ELF-1 (cell line): Measurements from ENCODE around the gene SRSF4.

Experiments
- DNase-seq: peaks from one replicate; pipeline ENCODE4 v3.0.0-alpha.2; 2016; ENCODE audit warnings: low read depth, low spot score

The SRSF4 gene

DNA sequence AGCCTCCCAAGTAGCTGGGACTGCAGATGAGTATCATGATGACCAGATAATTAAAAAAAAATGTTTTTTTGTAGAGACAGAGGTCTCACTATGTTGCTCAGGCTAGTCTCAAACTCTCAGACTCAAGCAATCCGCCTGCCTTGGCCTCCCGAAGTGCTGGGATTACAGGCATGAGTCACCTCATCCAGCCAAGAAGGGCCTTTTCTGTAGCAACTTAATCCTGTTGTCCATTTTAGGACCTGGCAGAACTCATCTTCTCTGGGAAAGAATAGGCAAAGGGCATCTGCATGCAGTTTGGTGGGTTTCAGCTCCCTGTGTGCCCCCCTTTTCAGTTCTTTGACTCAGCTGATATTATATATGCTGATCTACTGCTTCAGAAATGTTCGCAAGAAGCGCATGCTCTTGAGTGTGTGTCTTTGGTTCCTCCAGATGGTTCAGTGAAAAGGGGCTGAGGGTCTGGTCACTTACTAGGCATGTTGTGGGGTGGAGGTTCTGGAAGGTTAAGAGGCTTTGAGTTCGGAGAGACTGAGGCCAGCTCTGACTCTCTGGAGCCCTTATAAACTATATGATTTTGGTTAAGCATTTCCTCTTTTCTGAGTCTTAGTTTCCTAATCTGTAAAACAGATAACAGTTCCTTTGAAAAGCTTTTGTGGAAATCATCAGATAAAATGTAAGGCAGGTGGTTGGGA is 19.4 kb upstream of the SRSF4 start:
- DNase-seq = no peak

- no peak for DNase-seq
Observed at GRCh38 chr1:29197993-29198392, 16.3 kb upstream of the SRSF4 start.

- peak; percentile 87 for DNase-seq
Observed at GRCh38 chr1:29197590-29197924, 15.9 kb upstream of the SRSF4 start.

GRCh38 chr1:29196863-29197589 is 15.3 kb upstream of the SRSF4 start:
- DNase-seq = peak; percentile 50

DNA sequence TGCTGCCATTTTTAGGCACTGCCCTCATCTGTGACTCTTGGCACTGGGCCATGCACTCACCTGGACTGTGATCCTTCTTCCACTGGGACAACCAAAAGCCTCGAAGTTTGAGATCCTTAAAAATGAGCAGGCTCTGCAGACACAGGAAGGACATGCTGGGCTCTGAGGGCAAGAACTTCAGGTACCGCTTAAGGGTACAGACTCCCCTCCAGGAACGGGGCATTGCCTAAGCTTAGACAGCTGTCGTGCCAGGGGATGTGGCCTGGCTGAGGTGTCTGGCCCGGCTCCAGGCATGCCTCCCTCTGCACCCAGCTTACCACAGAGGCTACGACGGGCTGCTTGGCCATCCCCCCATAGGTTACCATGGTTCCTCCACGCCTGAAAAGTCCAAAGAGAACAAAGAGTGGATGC is 14.2 kb upstream of the SRSF4 start:
- no peak for DNase-seq

- no peak for DNase-seq
Observed at GRCh38 chr1:29193879-29194455, 12.3 kb upstream of the SRSF4 start.

DNA sequence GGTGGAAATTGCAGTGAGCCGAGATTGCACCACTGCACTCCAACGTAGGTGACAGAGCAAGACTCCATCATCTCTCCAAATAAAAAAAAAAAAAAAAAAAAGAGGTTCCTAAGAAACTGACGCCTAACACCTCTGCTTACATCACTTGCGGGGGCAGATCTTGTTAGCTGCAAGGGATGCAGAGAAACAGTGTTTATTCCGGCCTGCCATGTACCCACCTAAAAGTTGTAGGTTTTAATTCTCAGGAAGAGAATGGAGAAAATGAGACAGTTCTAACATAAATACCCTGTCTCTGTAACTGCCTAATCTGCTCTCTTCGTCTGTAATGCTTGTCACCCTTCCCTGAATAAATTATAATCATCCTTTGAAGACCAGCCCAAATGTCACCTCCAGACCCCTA is 9.0 kb upstream of the SRSF4 start:
- DNase-seq = no peak

DNA sequence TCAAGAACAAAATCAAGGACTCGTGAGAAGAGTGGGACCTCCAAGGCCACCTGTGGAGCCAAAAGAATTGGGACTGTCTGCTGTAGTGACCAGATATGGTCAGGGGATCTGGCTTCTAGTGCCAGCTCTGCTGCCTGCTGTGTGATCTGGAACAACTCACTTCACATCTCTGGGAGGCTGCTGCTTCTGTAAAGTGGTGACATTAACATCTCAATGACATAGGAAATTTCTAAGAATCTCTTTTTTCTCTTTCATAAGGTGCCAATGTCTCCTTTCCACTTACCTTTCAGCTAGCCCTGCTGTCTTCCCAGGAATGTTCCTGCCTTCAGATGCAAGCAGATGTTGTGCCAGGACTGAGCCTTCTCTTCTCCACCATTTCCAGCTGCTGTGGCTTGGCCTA is 5.0 kb upstream of the SRSF4 start:
- DNase-seq = peak; percentile 50

DNA sequence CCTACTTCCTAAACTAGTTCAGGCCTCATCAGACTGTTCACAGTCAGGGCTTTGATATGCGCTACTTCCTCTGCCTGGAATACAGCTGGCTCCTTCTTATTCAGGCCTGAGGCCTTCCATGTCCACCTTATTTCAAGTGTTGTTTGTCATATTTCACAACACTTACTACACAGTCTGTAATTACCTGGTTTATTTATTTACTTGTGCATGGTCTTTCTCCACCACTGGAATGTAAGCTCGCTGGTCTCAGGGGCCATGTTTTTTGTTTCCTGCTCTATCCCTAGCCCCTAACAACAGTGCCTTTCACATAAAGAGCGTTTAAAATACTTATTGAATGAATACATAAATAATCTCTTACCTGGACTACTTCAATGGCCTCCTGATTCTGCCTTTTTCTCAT is 4.6 kb upstream of the SRSF4 start:
- DNase-seq = no peak

- DNase-seq = no peak
Observed at GRCh38 chr1:29183287-29183686, 1.6 kb upstream of the SRSF4 start.

DNA sequence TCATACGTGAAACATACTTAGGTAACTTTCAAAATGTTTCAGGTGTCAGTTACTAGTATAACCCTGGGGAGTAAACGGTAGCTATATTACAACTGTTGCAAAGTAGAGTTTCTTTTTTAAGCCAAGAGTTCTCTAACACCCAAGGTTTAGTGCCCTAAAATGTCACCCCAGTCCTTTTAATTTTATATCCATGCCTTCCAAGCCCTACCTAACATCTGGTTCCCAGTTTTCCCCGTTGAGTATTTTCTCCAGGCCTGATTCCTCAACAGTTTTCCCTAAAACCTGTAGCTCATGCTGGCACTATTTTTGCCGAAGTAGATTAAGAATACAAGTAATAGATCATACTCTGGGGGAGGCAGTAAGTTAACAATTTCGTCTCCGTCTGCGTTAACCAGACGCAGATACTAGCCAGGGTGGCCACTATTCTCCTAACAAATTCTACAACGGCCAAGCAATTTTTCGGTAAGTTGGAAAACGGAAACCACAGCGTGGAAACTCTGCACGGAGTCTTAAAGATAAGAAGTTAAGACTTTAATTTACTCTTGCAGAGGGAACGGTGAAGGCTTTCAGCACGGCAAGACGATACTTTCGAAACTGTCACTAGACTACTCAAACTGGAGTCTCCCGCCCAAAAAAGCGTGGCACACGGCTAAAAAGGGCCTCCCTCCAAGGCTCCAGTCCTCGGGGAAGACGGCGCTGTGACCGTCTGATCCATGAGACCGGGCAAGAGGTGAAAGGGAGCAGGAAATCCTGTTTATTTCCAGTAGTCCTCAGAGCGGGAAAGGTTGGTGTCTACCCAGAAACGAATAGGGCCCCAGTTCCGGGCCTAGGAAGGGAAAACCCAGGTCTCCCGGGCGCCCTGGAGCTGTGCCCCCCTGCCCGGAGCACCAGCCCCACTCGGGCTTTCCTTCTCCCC is 945 bp downstream of the SRSF4 start:
- no peak for DNase-seq

DNA sequence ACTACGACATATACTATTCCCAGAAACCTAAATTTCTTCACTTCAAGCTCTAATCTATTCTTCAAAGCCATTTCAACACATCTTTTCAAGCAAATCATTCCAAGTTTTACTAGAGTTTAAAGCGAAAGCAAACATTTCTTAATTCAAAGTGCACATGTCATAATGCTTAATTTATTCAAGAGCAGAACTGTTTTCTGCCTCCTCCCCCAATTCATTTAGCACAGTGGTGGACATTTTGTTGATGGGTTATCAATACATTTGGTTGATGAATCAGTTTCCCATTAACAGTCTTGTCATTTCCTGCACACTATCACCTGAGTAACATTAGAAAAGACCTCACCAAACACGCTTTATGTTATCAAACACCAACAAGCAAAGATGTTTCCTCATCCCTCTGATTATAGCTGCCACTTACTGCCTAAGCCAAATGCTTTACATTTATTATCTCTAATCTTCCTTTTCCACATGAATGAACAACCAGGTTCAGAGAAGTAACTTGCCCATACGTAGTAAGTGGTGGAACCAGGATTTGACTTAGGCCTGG is 2.0 kb downstream of the SRSF4 start:
- DNase-seq = no peak

- no peak for DNase-seq
Observed at GRCh38 chr1:29177022-29177705, 4.5 kb downstream of the SRSF4 start.

DNA sequence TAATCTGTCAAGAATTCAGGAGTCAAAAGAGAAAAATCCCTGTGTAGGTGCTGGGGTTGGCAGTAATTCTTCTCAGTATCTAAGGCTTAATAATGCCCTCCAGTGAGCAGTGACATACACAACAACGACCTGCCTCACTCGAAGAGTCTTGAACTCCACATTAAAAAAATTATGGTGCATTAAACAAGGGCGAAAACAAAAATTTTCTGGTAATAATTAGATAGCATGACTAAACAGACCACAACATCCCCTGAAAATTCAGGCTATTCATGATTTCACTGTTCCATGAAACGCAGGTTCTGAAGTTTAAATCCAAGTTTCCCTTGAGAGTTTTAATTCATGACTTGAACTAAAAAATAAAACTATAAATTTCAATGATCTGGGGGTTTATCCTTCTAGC is 5.1 kb downstream of the SRSF4 start:
- DNase-seq = no peak

DNA sequence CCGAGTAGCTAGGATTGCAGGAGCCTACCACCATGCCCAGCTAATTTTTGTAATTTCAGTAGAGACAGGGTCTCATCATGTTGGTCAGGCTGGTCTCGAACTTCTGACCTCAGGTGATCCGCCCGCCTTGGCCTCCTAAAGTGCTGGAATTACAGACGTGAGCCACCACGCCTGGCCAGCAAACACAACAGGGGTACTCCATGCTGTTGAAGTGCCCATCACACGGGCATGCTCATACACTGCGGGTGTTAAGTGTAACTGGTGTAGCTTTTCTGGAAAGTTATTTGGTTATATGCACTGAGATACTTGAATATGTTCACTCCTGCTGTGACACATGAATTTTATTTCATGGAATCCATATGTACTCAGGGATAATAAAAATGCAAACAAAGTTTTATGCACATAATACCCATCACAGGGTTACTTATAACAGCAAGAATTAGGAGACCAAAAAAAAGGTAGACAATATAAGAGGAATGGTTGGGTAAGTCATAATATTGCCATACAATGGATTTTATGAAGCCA is 9.2 kb downstream of the SRSF4 start:
- no peak for DNase-seq

- DNase-seq = no peak
Observed at GRCh38 chr1:29171521-29171920, 10.2 kb downstream of the SRSF4 start.

GRCh38 chr1:29171089-29171488 is 10.6 kb downstream of the SRSF4 start:
- DNase-seq = no peak

DNA sequence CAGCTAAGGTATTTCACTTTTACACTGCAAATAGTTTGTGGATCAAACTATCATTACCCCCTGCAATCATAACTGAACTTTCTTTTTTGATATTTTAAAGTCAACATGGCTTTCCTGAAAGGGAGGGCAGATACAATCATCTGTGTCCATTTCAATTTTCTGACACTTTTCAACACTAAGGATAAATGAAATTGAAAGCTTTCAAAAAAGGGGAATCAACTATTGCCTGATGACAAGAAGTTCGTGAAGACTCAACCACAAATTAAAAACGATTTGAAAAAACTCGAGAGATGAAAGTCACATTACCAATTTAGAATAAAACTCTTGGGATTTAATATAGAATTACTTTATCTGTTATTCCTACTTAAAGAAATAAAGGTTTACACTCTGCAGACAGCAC is 11.7 kb downstream of the SRSF4 start:
- no peak for DNase-seq

- DNase-seq = no peak
Observed at GRCh38 chr1:29167904-29168303, 13.8 kb downstream of the SRSF4 start.

GRCh38 chr1:29166291-29166878 is 15.3 kb downstream of the SRSF4 start:
- DNase-seq = no peak

GRCh38 chr1:29164588-29164987 is 17.1 kb downstream of the SRSF4 start:
- DNase-seq = no peak
